Activated T-cell treated with anti-CD3 and anti-CD28 coated beads, Interleukin-2, amount 50 U/mL, for 72 hours (primary cell): ENCODE measurements around the gene NFIB. TPM values are rescaled to one million over a fixed set of nuclear protein-coding genes. Genes with fewer than 3 reads are reported as not detected.

ENCODE experiments used
- ATAC-seq, 2 donors: fragments of 150-1000 bp; cut with Tn5 transposase; replicated peaks in 1 of 2; 2 replicates each; pipeline ENCODE4 v1.10.0; 2021; ENCODE audit warnings: moderate library complexity in 2 of 2, mild to moderate bottlenecking in 1 of 2
- DNase-seq, 2 donors: peaks; one replicate each; pipeline ENCODE4 v3.0.0; 2021 to 2022; ENCODE audit warnings: mixed read lengths in 1 of 2
- H3K27ac Mint-ChIP-seq: one replicate; pipeline ENCODE4 v1.8.0; 2022; ENCODE audit warnings: mild to moderate bottlenecking, moderate library complexity, mixed read lengths
- H3K27me3 Mint-ChIP-seq: one replicate; pipeline ENCODE4 v1.8.0; 2022; ENCODE audit warnings: low read depth, mixed read lengths
- H3K36me3 Mint-ChIP-seq, 2 donors: one replicate each; pipeline ENCODE4 v1.8.0; 2022; ENCODE audit warnings: mixed read lengths in 2 of 2, mild to moderate bottlenecking in 1 of 2; ENCODE audit not compliant: insufficient read depth in 2 of 2
- H3K4me1 Mint-ChIP-seq: one replicate; pipeline ENCODE4 v1.8.0; 2022; ENCODE audit warnings: low read depth, mixed read lengths
- H3K4me3 Mint-ChIP-seq, 2 donors: one replicate each; pipeline ENCODE4 v1.8.0; 2022; ENCODE audit warnings: mild to moderate bottlenecking in 2 of 2, mixed read lengths in 2 of 2, moderate library complexity in 2 of 2
- H3K9me3 Mint-ChIP-seq, 2 donors: one replicate each; pipeline ENCODE4 v1.8.0; 2022; ENCODE audit warnings: mixed read lengths in 2 of 2
- total RNA-seq, 2 donors: library from RNA; stranded (reverse); gene quantifications; one replicate each; pipeline ENCODE4 v1.2.3, GENCODE V29; 2022

NFIB gene
- total RNA-seq, 2 donors from 2014 or later: not detected

- no peak overlapping the region for H3K4me3 Mint-ChIP-seq
- ATAC-seq (no peak), DNase-seq (no peak)
- H3K36me3 Mint-ChIP-seq: no peaks in the 10 kb centered on the region
- H3K9me3 Mint-ChIP-seq: peaks cover 0 to 3% of the 10 kb centered on the region in 2 donors
- H3K4me1 Mint-ChIP-seq: no peaks in the 10 kb centered on the region
- H3K27me3 Mint-ChIP-seq: no peaks in the 10 kb centered on the region
- H3K27ac Mint-ChIP-seq: no peak overlapping the region
These were observed 232.9 kb downstream of the NFIB start for GRCh38 chr9:14080959-14081542.

GRCh38 chr9:14079440-14079839 lies 234.5 kb downstream of the NFIB start:
- H3K27me3 Mint-ChIP-seq: no peaks in the 10 kb centered on the region
- ATAC-seq: no peak
- H3K4me1 Mint-ChIP-seq: no peaks in the 10 kb centered on the region
- no peak overlapping the region for H3K4me3 Mint-ChIP-seq
- H3K27ac Mint-ChIP-seq: no peak overlapping the region
- H3K36me3 Mint-ChIP-seq: no peaks in the 10 kb centered on the region
- DNase-seq: no peak
- H3K9me3 Mint-ChIP-seq: peaks cover 0 to 3% of the 10 kb centered on the region in 2 donors

GRCh38 chr9:14077672-14078071 lies 236.3 kb downstream of the NFIB start:
- no peaks in the 10 kb centered on the region for H3K27me3 Mint-ChIP-seq
- no peak overlapping the region for H3K4me3 Mint-ChIP-seq
- no peaks in the 10 kb centered on the region for H3K4me1 Mint-ChIP-seq
- no peak overlapping the region for H3K27ac Mint-ChIP-seq
- no peaks in the 10 kb centered on the region for H3K36me3 Mint-ChIP-seq
- ATAC-seq (no peak), DNase-seq (no peak)
- H3K9me3 Mint-ChIP-seq: peaks cover 2 to 6% of the 10 kb centered on the region in 2 donors

- Mint-ChIP-seq H3K36me3 (no peaks in the 10 kb centered on the region), H3K4me3 (no peak overlapping the region), H3K4me1 (no peaks in the 10 kb centered on the region), H3K27ac (no peak overlapping the region), H3K27me3 (no peaks in the 10 kb centered on the region), H3K9me3 (peaks cover 6% of the 10 kb centered on the region in 2 donors)
- DNase-seq (no peak), ATAC-seq (no peak)
These were observed 238.7 kb downstream of the NFIB start for GRCh38 chr9:14075218-14075617.

GRCh38 chr9:14072850-14073249 lies 241.1 kb downstream of the NFIB start:
- H3K27ac Mint-ChIP-seq: no peak overlapping the region
- peaks cover 9% of the 10 kb centered on the region in 2 donors for H3K9me3 Mint-ChIP-seq
- H3K27me3 Mint-ChIP-seq: no peaks in the 10 kb centered on the region
- DNase-seq: no peak
- no peaks in the 10 kb centered on the region for H3K36me3 Mint-ChIP-seq
- no peak overlapping the region for H3K4me3 Mint-ChIP-seq
- H3K4me1 Mint-ChIP-seq: no peaks in the 10 kb centered on the region
- no peak for ATAC-seq

- no peaks in the 10 kb centered on the region for H3K27me3 Mint-ChIP-seq
- no peak overlapping the region for H3K27ac Mint-ChIP-seq
- H3K4me1 Mint-ChIP-seq: no peaks in the 10 kb centered on the region
- peaks cover 8 to 9% of the 10 kb centered on the region in 2 donors for H3K9me3 Mint-ChIP-seq
- DNase-seq (no peak), ATAC-seq (no peak)
- no peak overlapping the region for H3K4me3 Mint-ChIP-seq
- H3K36me3 Mint-ChIP-seq: no peaks in the 10 kb centered on the region
These were observed 242.5 kb downstream of the NFIB start for GRCh38 chr9:14071484-14071883.

GRCh38 chr9:14068690-14069089 lies 245.3 kb downstream of the NFIB start:
- no peak overlapping the region for H3K27ac Mint-ChIP-seq
- DNase-seq (no peak), ATAC-seq (no peak)
- peaks cover 4 to 9% of the 10 kb centered on the region in 2 donors for H3K9me3 Mint-ChIP-seq
- no peaks in the 10 kb centered on the region for H3K36me3 Mint-ChIP-seq
- H3K27me3 Mint-ChIP-seq: no peaks in the 10 kb centered on the region
- no peak overlapping the region for H3K4me3 Mint-ChIP-seq
- H3K4me1 Mint-ChIP-seq: no peaks in the 10 kb centered on the region

- Mint-ChIP-seq H3K4me3 (no peak overlapping the region), H3K36me3 (no peaks in the 10 kb centered on the region), H3K9me3 (peaks cover 3 to 4% of the 10 kb centered on the region in 2 donors), H3K27ac (no peak overlapping the region), H3K27me3 (no peaks in the 10 kb centered on the region), H3K4me1 (no peaks in the 10 kb centered on the region)
- ATAC-seq (no peak), DNase-seq (no peak)
These were observed 247.1 kb downstream of the NFIB start for GRCh38 chr9:14066831-14067230.

GRCh38 chr9:14066032-14066431 lies 247.9 kb downstream of the NFIB start:
- no peaks in the 10 kb centered on the region for H3K4me1 Mint-ChIP-seq
- no peak for ATAC-seq
- no peaks in the 10 kb centered on the region for H3K27me3 Mint-ChIP-seq
- H3K36me3 Mint-ChIP-seq: no peaks in the 10 kb centered on the region
- no peak for DNase-seq
- H3K4me3 Mint-ChIP-seq: no peak overlapping the region
- H3K27ac Mint-ChIP-seq: no peak overlapping the region
- peaks cover 3 to 4% of the 10 kb centered on the region in 2 donors for H3K9me3 Mint-ChIP-seq

GRCh38 chr9:14064940-14065339 lies 249.0 kb downstream of the NFIB start:
- H3K36me3 Mint-ChIP-seq: no peaks in the 10 kb centered on the region

GRCh38 chr9:14063756-14064155 lies 250.2 kb downstream of the NFIB start:
- H3K4me3 Mint-ChIP-seq: no peak overlapping the region
- DNase-seq (no peak), ATAC-seq (no peak)
- H3K27me3 Mint-ChIP-seq: no peaks in the 10 kb centered on the region
- H3K9me3 Mint-ChIP-seq: no peaks in the 10 kb centered on the region
- no peaks in the 10 kb centered on the region for H3K36me3 Mint-ChIP-seq
- no peak overlapping the region for H3K27ac Mint-ChIP-seq
- no peaks in the 10 kb centered on the region for H3K4me1 Mint-ChIP-seq

More at GRCh38 chr9:14064940-14065339, 249.0 kb downstream of the NFIB start:
- DNase-seq: no peak
- no peak for ATAC-seq
- H3K27ac Mint-ChIP-seq: no peak overlapping the region
- H3K4me1 Mint-ChIP-seq: no peaks in the 10 kb centered on the region
- peaks cover 3 to 4% of the 10 kb centered on the region in 2 donors for H3K9me3 Mint-ChIP-seq
- H3K4me3 Mint-ChIP-seq: no peak overlapping the region
- H3K27me3 Mint-ChIP-seq: no peaks in the 10 kb centered on the region

GRCh38 chr9:14062586-14063221 lies 251.2 kb downstream of the NFIB start:
- DNase-seq (no peak), ATAC-seq (no peak)
- H3K9me3 Mint-ChIP-seq: no peaks in the 10 kb centered on the region
- no peak overlapping the region for H3K4me3 Mint-ChIP-seq
- no peak overlapping the region for H3K27ac Mint-ChIP-seq
- no peaks in the 10 kb centered on the region for H3K27me3 Mint-ChIP-seq
- H3K36me3 Mint-ChIP-seq: no peaks in the 10 kb centered on the region
- no peaks in the 10 kb centered on the region for H3K4me1 Mint-ChIP-seq

- ATAC-seq: no peak
These were observed 251.9 kb downstream of the NFIB start for GRCh38 chr9:14061936-14062585.

More at GRCh38 chr9:14061936-14062585, 251.9 kb downstream of the NFIB start:
- Mint-ChIP-seq H3K36me3 (no peaks in the 10 kb centered on the region), H3K27me3 (no peaks in the 10 kb centered on the region), H3K9me3 (peaks cover 0 to 2% of the 10 kb centered on the region in 2 donors), H3K4me3 (no peak overlapping the region), H3K27ac (no peak overlapping the region), H3K4me1 (no peaks in the 10 kb centered on the region)
- DNase-seq: no peak
